HCT116 (cell line): Measurements from ENCODE around the gene FAM181A. TPM values are rescaled to one million over a fixed set of nuclear protein-coding genes. Genes with fewer than 3 reads are reported as not detected.

Experiments used
- ATAC-seq: fragments of 200-7000 bp; cut with Tn5 transposase; 2 replicates; pipeline ENCODE4 v1.9.1; 2020; ENCODE audit warnings: mild to moderate bottlenecking, moderate library complexity
- BruUV-seq: library from RNA; stranded (reverse); fragments of 400-500 nt; replicated peaks from 2 replicates; lab custom pipeline; 2021; lab: Mats Ljungman, UMichigan
- CTCF ChIA-PET: fragments of 300-600 bp; sonication (Branson Sonifier 250); formaldehyde crosslinking; loops from one replicate; lab custom pipeline; 2021; ENCODE audit warnings: antibody characterized with exemption; lab: Charles Lee
- POLR2A ChIA-PET: fragments of 300-600, 350-600 bp; sonication (Branson Sonifier 250); formaldehyde crosslinking; loops from one replicate; lab custom pipeline; 2021; ENCODE audit warnings: antibody characterized with exemption; lab: Charles Lee
- RAD21 ChIA-PET, 2 experiments: fragments of 300-600 bp; sonication (Branson Sonifier 250); formaldehyde crosslinking; loops; one replicate each; lab custom pipeline; 2023; ENCODE audit warnings: low total read pairs in 2 of 2; ENCODE audit not compliant: uncharacterized antibody in 2 of 2, unreplicated experiment in 2 of 2, low non-redundant PET in 1 of 2; lab: Charles Lee
- DNase-seq: peaks from one replicate; pipeline ENCODE4 v3.0.0-alpha.2; 2010; ENCODE audit warnings: low read depth, low spot score
- H2AFZ ChIP-seq: fragments of 200-600 bp; shearing (Covaris generic), sonication (generic); 2 replicates; pipeline ENCODE4 v1.6.1; 2017; ENCODE audit warnings: low read depth, mixed run types, mixed read lengths, antibody characterized with exemption, low read length; ENCODE audit not compliant: poor library complexity, severe bottlenecking
- H3K27ac ChIP-seq: 2 replicates; pipeline ENCODE4 v1.5.1; 2012; ENCODE audit warnings: low read depth, low read length
- H3K27me3 ChIP-seq: fragments of 200-600 bp; sonication (generic); 2 replicates; pipeline ENCODE4 v1.6.1; 2016; ENCODE audit warnings: mixed run types, low read length, mixed read lengths; ENCODE audit not compliant: insufficient read depth
- H3K36me3 ChIP-seq, 2 experiments: fragments of 200-500 bp in 1 of 2; fragments of 200-600 bp in 1 of 2; sonication (Bioruptor generic) in 1 of 2; sonication (generic) in 1 of 2; 2 replicates each; pipeline versions ENCODE4 v1.5.1 to v1.6.1; 2014 to 2016; ENCODE audit warnings: low read length in 2 of 2, inconsistent platforms in 1 of 2, mixed read lengths in 1 of 2, mixed run types in 1 of 2; ENCODE audit not compliant: insufficient read depth in 2 of 2, control insufficient read depth in 1 of 2
- H3K4me1 ChIP-seq, 2 experiments: fragments of 200-600 bp in 1 of 2; sonication (generic) in 1 of 2; 2 replicates each; pipeline versions ENCODE4 v1.5.1 to v1.6.1; 2012 to 2017; ENCODE audit warnings: low read length in 2 of 2, inconsistent platforms in 1 of 2, mild to moderate bottlenecking in 1 of 2, mixed read lengths in 1 of 2, mixed run types in 1 of 2, moderate library complexity in 1 of 2; ENCODE audit not compliant: insufficient read depth in 2 of 2, control insufficient read depth in 1 of 2
- H3K4me2 ChIP-seq: fragments of 200-600 bp; sonication (generic); 2 replicates; pipeline ENCODE4 v1.6.1; 2017; ENCODE audit warnings: mixed run types, low read length, mixed read lengths
- H3K4me3 ChIP-seq, 2 experiments: fragments of 200-600 bp in 1 of 2; sonication (generic) in 1 of 2; replicated peaks in 1 of 2; 2 replicates each; pipeline ENCODE4 v1.5.1; 2011 to 2016; ENCODE audit warnings: low read length in 2 of 2, control low read depth in 1 of 2, low read depth in 1 of 2, mild to moderate bottlenecking in 1 of 2, mixed read lengths in 1 of 2, mixed run types in 1 of 2
- H3K79me2 ChIP-seq: fragments of 200-600 bp; sonication (generic); 2 replicates; pipeline ENCODE4 v1.6.1; 2017; ENCODE audit warnings: mild to moderate bottlenecking, mixed run types, low read length, moderate library complexity, mixed read lengths; ENCODE audit not compliant: insufficient read depth
- H3K9ac ChIP-seq: fragments of 200-600 bp; sonication (generic); 2 replicates; pipeline ENCODE4 v1.6.1; 2016; ENCODE audit warnings: low read length, mixed read lengths
- H3K9me2 ChIP-seq: fragments of 200-600 bp; sonication (generic), shearing (Covaris generic); 2 replicates; pipeline ENCODE4 v1.6.1; 2017; ENCODE audit warnings: mixed run types, mild to moderate bottlenecking, moderate library complexity; ENCODE audit not compliant: insufficient read depth
- H3K9me3 ChIP-seq, 2 experiments: fragments of 200-500 bp in 1 of 2; fragments of 200-600 bp in 1 of 2; sonication (Bioruptor generic) in 1 of 2; sonication (generic) in 1 of 2; 2 replicates each; pipeline ENCODE4 v1.6.1; 2014 to 2017; ENCODE audit warnings: low read length in 2 of 2, mixed read lengths in 2 of 2, inconsistent platforms in 1 of 2, low read depth in 1 of 2, mild to moderate bottlenecking in 1 of 2, mixed run types in 1 of 2, moderate library complexity in 1 of 2; ENCODE audit not compliant: control insufficient read depth in 1 of 2, insufficient read depth in 1 of 2
- H4K20me1 ChIP-seq: fragments of 200-600 bp; sonication (generic), shearing (Covaris generic); 2 replicates; pipeline ENCODE4 v1.6.1; 2017; ENCODE audit warnings: mixed run types, mild to moderate bottlenecking, moderate library complexity; ENCODE audit not compliant: insufficient read depth
- CBX3 ChIP-seq: IDR thresholded peaks from 2 replicates; pipeline ENCODE4 v1.6.1; 2012; ENCODE audit warnings: low read depth
- CEBPB ChIP-seq: IDR thresholded peaks from 2 replicates; pipeline ENCODE4 v1.6.1; 2012; ENCODE audit warnings: low read depth
- EZH2phosphoT487 ChIP-seq: fragments of 200-600 bp; IDR thresholded peaks from 2 replicates; pipeline ENCODE4 v1.6.1; 2018; ENCODE audit warnings: antibody characterized with exemption, borderline replicate concordance
- FOSL1 ChIP-seq: IDR thresholded peaks from 2 replicates; pipeline ENCODE4 v1.6.1; 2012; ENCODE audit warnings: low read depth
- POLR2A ChIP-seq: IDR thresholded peaks from 2 replicates; pipeline ENCODE4 v1.7.0; 2011; ENCODE audit warnings: borderline replicate concordance; ENCODE audit not compliant: insufficient read depth, insufficient read length; ENCODE audit errors: extremely low read depth
- POLR2AphosphoS5 ChIP-seq: IDR thresholded peaks from 2 replicates; pipeline ENCODE4 v1.6.1; 2011; ENCODE audit warnings: mild to moderate bottlenecking, low read depth, low read length, moderate library complexity
- SP1 ChIP-seq: IDR thresholded peaks from 2 replicates; pipeline ENCODE4 v1.6.1; 2012; ENCODE audit warnings: low read depth
- SRF ChIP-seq: IDR thresholded peaks from 2 replicates; pipeline ENCODE4 v1.6.1; 2012; ENCODE audit warnings: low read depth
- TCF7L2 ChIP-seq: IDR thresholded peaks from 2 replicates; pipeline ENCODE4 v1.7.0; 2011; ENCODE audit warnings: borderline replicate concordance, inconsistent platforms; ENCODE audit not compliant: insufficient read depth, insufficient read length; ENCODE audit errors: extremely low read depth
- YY1 ChIP-seq: IDR thresholded peaks from 2 replicates; pipeline ENCODE4 v1.6.1; 2011; ENCODE audit warnings: low read length, low read depth, moderate library complexity, mild to moderate bottlenecking; ENCODE audit not compliant: insufficient replicate concordance; ENCODE audit errors: extremely low read depth
- ZNF274 ChIP-seq: fragments of 200-500 bp; sonication (Bioruptor generic); IDR thresholded peaks from 2 replicates; pipeline ENCODE4 v1.6.1; 2014; ENCODE audit warnings: mild to moderate bottlenecking, low read depth, low read length, inconsistent platforms
- intact Hi-C: fragments of 100-400 bp; cut with micrococcal nuclease; formaldehyde crosslinking; loops from 2 replicates; pipeline ENCODE4 v1.10.0; 2022
- total RNA-seq: library from RNA; stranded (reverse); gene quantifications from one replicate; pipeline ENCODE4 v1.2.1, GENCODE V29; 2021; ENCODE audit not compliant: unreplicated experiment
- TF ChIP-seq, protein P1 (sequence below): IDR thresholded peaks from 2 replicates; pipeline ENCODE4 v1.6.1; 2012
- TF ChIP-seq, protein P2 (sequence below): IDR thresholded peaks from 2 replicates; pipeline ENCODE4 v1.6.1; 2011; ENCODE audit warnings: mild to moderate bottlenecking, low read length, moderate library complexity; ENCODE audit not compliant: insufficient replicate concordance; ENCODE audit errors: extremely low read depth

FAM181A gene
- total RNA-seq, 1 experiment from 2014 or later, result not detected

DNA sequence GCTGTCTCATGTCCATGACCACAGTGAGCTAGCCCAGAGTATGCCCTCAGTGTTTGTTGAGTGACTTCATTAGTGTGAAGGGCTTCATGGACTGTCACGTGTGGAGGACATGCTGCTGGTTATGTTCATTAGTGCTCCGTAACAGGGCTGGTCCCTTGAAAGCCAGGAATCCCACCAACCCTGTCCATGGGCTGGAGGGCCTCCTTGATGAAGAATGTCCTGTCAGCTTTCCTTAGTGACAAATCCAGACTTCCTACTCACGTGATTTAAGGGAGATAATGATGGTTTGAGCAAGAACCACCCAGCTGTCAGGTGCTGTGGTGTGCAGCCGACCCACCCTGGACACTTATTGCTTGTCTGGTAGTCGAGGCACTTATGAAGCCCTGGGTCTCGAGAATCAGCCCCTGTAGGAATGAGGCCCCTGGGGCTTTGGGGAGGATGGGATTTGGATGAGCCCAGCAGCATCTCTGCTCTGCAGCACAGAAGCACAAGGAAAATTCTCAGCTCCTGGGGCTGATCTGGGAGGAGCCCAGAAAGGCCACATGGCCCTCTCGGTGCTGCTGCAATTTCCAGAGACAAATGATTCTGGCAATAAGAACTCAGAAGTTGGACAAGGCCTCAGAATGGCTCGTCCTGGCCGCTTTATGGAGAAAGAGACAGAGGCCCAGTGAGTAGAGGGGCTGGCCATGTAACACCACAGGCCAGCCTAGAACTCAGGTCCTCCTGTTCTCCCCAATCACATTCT, 37.2 kb upstream of the FAM181A start:
- Histone ChIP-seq H3K9ac (no peak overlapping the region), H3K4me3 (no peak overlapping the region), H4K20me1 (no peaks in the 10 kb centered on the region), H3K27ac (no peak overlapping the region), H3K36me3 (no peaks in the 10 kb centered on the region), H2AFZ (no peak overlapping the region), H3K4me1 (peaks cover 2 to 4% of the 10 kb centered on the region in 2 experiments; a peak in 2 of 4 replicates), H3K27me3 (peaks cover 12% of the 10 kb centered on the region; the same call in 1 of the 2 replicates), H3K4me2 (no peak overlapping the region), H3K79me2 (no peaks in the 10 kb centered on the region), H3K9me2 (no peaks in the 10 kb centered on the region), H3K9me3 (no peaks in the 10 kb centered on the region)
- ChIA-PET RAD21 (no interaction called here), POLR2A (no interaction called here), CTCF (interaction anchor here (1.2 kb wide), 1 partner anchor 235 kb away, joined by 3 read pairs; no protein-coding TSS in a partner anchor)
- intact Hi-C loops, result no loop called here
- ATAC-seq (no peak), DNase-seq (no peak)
- BruUV-seq, result no TSS peak
- no peak for TF ChIP-seq POLR2A
- TF ChIP-seq POLR2AphosphoS5, result no peak
- TF ChIP-seq SP1, result no peak
- TF ChIP-seq SRF, result no peak
- TF ChIP-seq ZNF274, result no peak
- no peak for TF ChIP-seq TCF7L2
- TF ChIP-seq, protein P1, sequence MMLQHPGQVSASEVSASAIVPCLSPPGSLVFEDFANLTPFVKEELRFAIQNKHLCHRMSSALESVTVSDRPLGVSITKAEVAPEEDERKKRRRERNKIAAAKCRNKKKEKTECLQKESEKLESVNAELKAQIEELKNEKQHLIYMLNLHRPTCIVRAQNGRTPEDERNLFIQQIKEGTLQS, result no peak
- no peak for TF ChIP-seq CBX3
- no peak for TF ChIP-seq EZH2phosphoT487
- TF ChIP-seq CEBPB, result no peak
- TF ChIP-seq YY1, result no peak
- TF ChIP-seq, protein P2, sequence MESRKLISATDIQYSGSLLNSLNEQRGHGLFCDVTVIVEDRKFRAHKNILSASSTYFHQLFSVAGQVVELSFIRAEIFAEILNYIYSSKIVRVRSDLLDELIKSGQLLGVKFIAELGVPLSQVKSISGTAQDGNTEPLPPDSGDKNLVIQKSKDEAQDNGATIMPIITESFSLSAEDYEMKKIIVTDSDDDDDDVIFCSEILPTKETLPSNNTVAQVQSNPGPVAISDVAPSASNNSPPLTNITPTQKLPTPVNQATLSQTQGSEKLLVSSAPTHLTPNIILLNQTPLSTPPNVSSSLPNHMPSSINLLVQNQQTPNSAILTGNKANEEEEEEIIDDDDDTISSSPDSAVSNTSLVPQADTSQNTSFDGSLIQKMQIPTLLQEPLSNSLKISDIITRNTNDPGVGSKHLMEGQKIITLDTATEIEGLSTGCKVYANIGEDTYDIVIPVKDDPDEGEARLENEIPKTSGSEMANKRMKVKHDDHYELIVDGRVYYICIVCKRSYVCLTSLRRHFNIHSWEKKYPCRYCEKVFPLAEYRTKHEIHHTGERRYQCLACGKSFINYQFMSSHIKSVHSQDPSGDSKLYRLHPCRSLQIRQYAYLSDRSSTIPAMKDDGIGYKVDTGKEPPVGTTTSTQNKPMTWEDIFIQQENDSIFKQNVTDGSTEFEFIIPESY, result no peak
- TF ChIP-seq FOSL1, result no peak
